K562 (cell line): Measurements from ENCODE around the gene TYW5. TPM values are rescaled to one million over a fixed set of nuclear protein-coding genes. Genes with fewer than 3 reads are reported as not detected.
A peak's percentile ranks its signal among the peaks of the same experiment; 100 is the strongest.

Experiments
- ARID4B ChIP-seq: sonication (generic); formaldehyde crosslinking; IDR thresholded peaks from 2 replicates; pipeline ENCODE4 v1.8.0; 2022; ENCODE audit warnings: mild to moderate bottlenecking, missing genetic modification reagents
- FIP1L1 ChIP-seq: fragments of 200-400 bp; formaldehyde crosslinking; IDR thresholded peaks from 2 replicates; pipeline ENCODE4 v1.6.1; 2018; ENCODE audit warnings: mild to moderate bottlenecking, low read depth, low read length; ENCODE audit not compliant: poor library complexity, severe bottlenecking
- FOXA3 ChIP-seq, 2 experiments: fragments of 450-650 bp in 1 of 2; sonication (generic) in 1 of 2; formaldehyde crosslinking; IDR thresholded peaks in 1 of 2; conservative IDR thresholded peaks in 1 of 2; 2 replicates each; pipeline versions ENCODE4 v1.4.0 to v1.8.0; 2020 to 2022; ENCODE audit warnings: mild to moderate bottlenecking in 2 of 2, missing genetic modification reagents in 1 of 2
- HMGXB4 ChIP-seq: sonication (generic); formaldehyde crosslinking; IDR thresholded peaks from 2 replicates; pipeline ENCODE4 v1.8.1; 2023; ENCODE audit warnings: mild to moderate bottlenecking, missing genetic modification reagents
- MXD1 ChIP-seq: fragments of 250-450 bp; sonication (Bioruptor Pico); IDR thresholded peaks from 2 replicates; pipeline ENCODE4 v1.8.0; 2021; ENCODE audit warnings: borderline replicate concordance, mild to moderate bottlenecking, moderate library complexity; ENCODE audit not compliant: poor library complexity, severe bottlenecking
- NCOA6 ChIP-seq: fragments of 450-650 bp; IDR thresholded peaks from 2 replicates; pipeline ENCODE4 v1.6.1; 2017; ENCODE audit warnings: mild to moderate bottlenecking
- POLR2A ChIP-seq: fragments of 450-650 bp; conservative IDR thresholded peaks from 2 replicates; pipeline ENCODE4 v1.6.1; 2016
- SMARCA4 ChIP-seq: fragments of 450-650 bp; IDR thresholded peaks from 2 replicates; pipeline ENCODE4 v1.6.1; 2016
- TSC22D4 ChIP-seq: fragments of 450-650 bp; IDR thresholded peaks from 2 replicates; pipeline ENCODE4 v1.6.1; 2016; ENCODE audit warnings: missing genetic modification characterization, missing biosample characterization, control low read depth
- VEZF1 ChIP-seq: fragments of 200-800 bp; sonication (Bioruptor generic); IDR thresholded peaks from 2 replicates; pipeline ENCODE4 v1.6.1; 2017; ENCODE audit warnings: missing genetic modification characterization, missing compliant biosample characterization
- ZBTB2 ChIP-seq: fragments of 450-650 bp; IDR thresholded peaks from 2 replicates; pipeline ENCODE4 v1.6.1; 2016; ENCODE audit warnings: antibody characterized with exemption
- ZFPM2 ChIP-seq: fragments of 250-450 bp; sonication (Bioruptor Pico); IDR thresholded peaks from 2 replicates; pipeline ENCODE4 v1.5.1; 2022; ENCODE audit warnings: mild to moderate bottlenecking
- ZNF583 ChIP-seq: fragments of 250-450 bp; sonication (Bioruptor Pico); IDR thresholded peaks from 2 replicates; pipeline ENCODE4 v1.4.0; 2020
- ZNF639 ChIP-seq, 2 experiments: fragments of 200-800 bp in 1 of 2; sonication (Bioruptor generic) in 1 of 2; sonication (generic) in 1 of 2; formaldehyde crosslinking in 1 of 2; IDR thresholded peaks in 1 of 2; conservative IDR thresholded peaks in 1 of 2; 2 replicates each; pipeline versions ENCODE4 v1.5.0 to v1.6.1; 2016 to 2020; ENCODE audit warnings: missing compliant biosample characterization in 1 of 2, missing genetic modification characterization in 1 of 2, missing genetic modification reagents in 1 of 2
- ZNF785 ChIP-seq: fragments of 250-450 bp; sonication (Bioruptor Pico); IDR thresholded peaks from 2 replicates; pipeline ENCODE4 v1.4.0; 2020; ENCODE audit warnings: mild to moderate bottlenecking
- polyA plus RNA-seq, 8 experiments: library from polyadenylated mRNA; depleted of rRNA in 4 of 8; stranded (reverse) in 5 of 8; unstranded in 3 of 8; fragments of >200 nt; fragmentation: Nextera tagmentation in 2 of 8; fragmentation: Illumina TruSeq in 1 of 8; extraction: Ambion mirVana in 2 of 8; extraction: Trizol in 1 of 8; gene quantifications; 2 replicates each; pipeline versions ENCODE4 v1.2.1 to v1.2.3, GENCODE V29; 2011 to 2014; ENCODE audit warnings: inconsistent platforms in 1 of 8, missing spikeins in 1 of 8
- total RNA-seq, 7 experiments: library from RNA; depleted of rRNA in 6 of 7; stranded (reverse); fragments of >200 nt in 6 of 7; fragmentation: Illumina TruSeq in 2 of 7; extraction: Trizol in 2 of 7; gene quantifications; 2 replicates each; pipeline versions ENCODE4 v1.2.1 to v1.2.3, GENCODE V29; 2011 to 2021; ENCODE audit warnings: low replicate concordance in 1 of 7

Gene TYW5
- total and polyA plus RNA-seq, 9 of the 15 experiments (the other 6 are each of a cell fraction or from before 2014, with no cell fraction given) = 3.6 to 7.7 (median 4.6) TPM

GRCh38 chr2:199911052-199911876 is 44.0 kb downstream of the TYW5 start, which contains the start of gene C2orf69 (continued):
- TF ChIP-seq ZBTB2 (peak; percentile 86), ZNF639 (CRISPR knock-in tag; conservative IDR thresholded peaks at IDR 0.05 in 1 of 2, IDR thresholded peaks at IDR 0.05 in 1 of 2) (0 out of 4 replicates have a peak, but pooled peaks of 1 of the 2 experiments have one; percentile 57), ZNF583 (CRISPR knock-in tag) (no peak), NCOA6 (peak; percentile 80; the same call in 1 of the 2 replicates), TSC22D4 (tag) (no peak), VEZF1 (CRISPR knock-in tag) (peak; percentile 98), MXD1 (CRISPR knock-in tag) (no peak), HMGXB4 (0 out of 2 replicates have a peak, but pooled peaks have one; percentile 45), FIP1L1 (peak; percentile 77), ARID4B (CRISPR knock-in tag) (peak; percentile 63; the same call in 1 of the 2 replicates), ZFPM2 (CRISPR knock-in tag) (no peak), FOXA3 (CRISPR knock-in tag; conservative IDR thresholded peaks at IDR 0.05 in 1 of 2, IDR thresholded peaks at IDR 0.05 in 1 of 2) (0 out of 4 replicates have a peak, but pooled peaks of 1 of the 2 experiments have one; percentile 18), SMARCA4 (no peak), POLR2A (peak; percentile 89), ZNF785 (no peak)
